Activated CD8-positive, alpha-beta T cell treated with anti-CD3 and anti-CD28 coated beads for 36 hours (primary cell): ENCODE results near the gene ZMYM4. TPM values are rescaled to one million over a fixed set of nuclear protein-coding genes. Genes with fewer than 3 reads are reported as not detected.

Experiments used
- ATAC-seq: fragments of 200-7000 bp; cut with Tn5 transposase; one replicate; pipeline ENCODE4 v1.10.0; 2021; ENCODE audit warnings: mild to moderate bottlenecking, moderate library complexity
- CTCF ChIA-PET: fragments of 350-600 bp; sonication (Branson Sonifier 250); formaldehyde crosslinking; loops from one replicate; lab custom pipeline; 2021; ENCODE audit warnings: antibody characterized with exemption; lab: Charles Lee
- POLR2A ChIA-PET: fragments of 350-600 bp; sonication (Branson Sonifier 250); formaldehyde crosslinking; loops from one replicate; lab custom pipeline; 2021; ENCODE audit warnings: antibody characterized with exemption; lab: Charles Lee
- DNase-seq: peaks from one replicate; pipeline ENCODE4 v3.0.0-alpha.2; 2020
- H3K27ac Mint-ChIP-seq: one replicate; pipeline ENCODE4 v1.8.0; 2021; ENCODE audit warnings: mild to moderate bottlenecking, mixed read lengths
- H3K27me3 Mint-ChIP-seq: one replicate; pipeline ENCODE4 v1.8.0; 2021; ENCODE audit warnings: mixed read lengths
- H3K36me3 Mint-ChIP-seq: one replicate; pipeline ENCODE4 v1.8.0; 2021; ENCODE audit warnings: low read depth, mixed read lengths
- H3K4me1 Mint-ChIP-seq: one replicate; pipeline ENCODE4 v1.8.0; 2021; ENCODE audit warnings: low read depth, mixed read lengths
- H3K4me3 Mint-ChIP-seq: one replicate; pipeline ENCODE4 v1.8.0; 2021; ENCODE audit warnings: mild to moderate bottlenecking, moderate library complexity, mixed read lengths
- H3K9me3 Mint-ChIP-seq: one replicate; pipeline ENCODE4 v1.8.0; 2021; ENCODE audit warnings: mixed read lengths
- CTCF ChIP-seq: fragments of 200-600 bp; IDR thresholded peaks from one replicate; pipeline ENCODE4 v1.8.0; 2022; ENCODE audit warnings: antibody characterized with exemption, mild to moderate bottlenecking
- intact Hi-C: fragments of 100-400 bp; cut with micrococcal nuclease; formaldehyde crosslinking; loops from one replicate; pipeline ENCODE4 v1.10.0; 2022
- total RNA-seq, 2 experiments: library from RNA; stranded (reverse); gene quantifications; one replicate each; pipeline ENCODE4 v1.2.3, GENCODE V29; 2021

ZMYM4 gene
- total RNA-seq, 2 experiments from 2014 or later: 26.0 to 31.6 TPM

DNA sequence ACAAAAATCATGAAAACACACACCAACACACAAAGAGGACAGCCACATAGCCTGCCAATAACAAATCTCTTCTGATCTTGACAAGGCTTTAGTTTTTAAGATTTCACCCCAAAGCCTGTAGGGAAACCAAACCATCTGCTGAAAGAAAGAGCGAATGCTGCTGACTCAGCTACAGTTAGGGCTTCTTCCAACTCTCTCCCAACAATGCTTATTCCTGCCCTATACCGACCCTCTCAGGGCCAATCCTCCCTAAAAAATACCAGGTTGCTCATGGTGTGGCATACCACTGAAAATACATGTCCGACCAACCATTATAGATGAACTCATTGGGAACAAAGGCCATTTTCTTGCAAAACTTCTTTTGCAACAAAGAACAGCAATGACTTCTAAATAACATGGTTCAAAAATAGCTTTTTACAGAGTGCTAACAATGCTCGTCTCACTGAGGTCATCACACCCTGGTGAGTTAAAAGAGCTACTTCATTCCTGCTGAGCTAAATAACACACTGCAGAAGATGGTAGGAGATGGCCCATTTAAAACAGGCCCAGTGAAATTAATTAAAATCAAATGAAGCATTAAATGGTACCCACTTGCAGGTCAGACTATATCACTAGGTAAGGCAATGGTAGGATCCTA, 202.6 kb downstream of the ZMYM4 start:
- DNase-seq: no peak
- POLR2A ChIA-PET: no interaction called here
- peaks cover 5% of the 10 kb centered on the region for H3K4me1 Mint-ChIP-seq
- CTCF ChIA-PET: interaction anchor here (1.3 to 1.6 kb wide), 2 partner anchors 20 to 256 kb away, joined by 4 to 9 read pairs; no protein-coding TSS in a partner anchor
- ATAC-seq: no peak
- peaks cover 24% of the 10 kb centered on the region for H3K36me3 Mint-ChIP-seq
- intact Hi-C loops: no loop called here
- no peaks in the 10 kb centered on the region for H3K9me3 Mint-ChIP-seq
- no peak for TF ChIP-seq CTCF
- no peaks in the 10 kb centered on the region for H3K27me3 Mint-ChIP-seq
- H3K4me3 Mint-ChIP-seq: no peak overlapping the region
- H3K27ac Mint-ChIP-seq: no peak overlapping the region

Other genes starting within 250 kb of the ZMYM4 start
- gene ZMYM6, start 236.8 kb upstream of the ZMYM4 start, total RNA-seq: 10 to 100 TPM; 11.4 to 11.6 TPM
- 1 to 10 TPM; 6.8 to 8.9 TPM for gene ZMYM1, start 189.3 kb upstream of the ZMYM4 start, total RNA-seq
- gene SFPQ, start 75.6 kb upstream of the ZMYM4 start, total RNA-seq: 100 to 1,000 TPM; 295 to 297 TPM